Parathyroid adenoma (tissue), 2 donors: Measurements from ENCODE around the gene ANKRD66.

Source experiments
- H2AFZ ChIP-seq: fragments of 300-600 bp; sonication (generic); one replicate; pipeline ENCODE4 v1.7.0; 2017; ENCODE audit warnings: antibody characterized with exemption, mild to moderate bottlenecking
- H3K27ac ChIP-seq: fragments of 300-600 bp; sonication (generic); one replicate; pipeline ENCODE4 v1.7.0; 2017
- H3K27me3 ChIP-seq: fragments of 300-600 bp; sonication (generic); one replicate; pipeline ENCODE4 v1.7.0; 2017; ENCODE audit warnings: low read length; ENCODE audit not compliant: control insufficient read depth, insufficient read depth
- H3K36me3 ChIP-seq: fragments of 300-600 bp; sonication (generic); one replicate; pipeline ENCODE4 v1.7.0; 2017; ENCODE audit warnings: low read length; ENCODE audit not compliant: control insufficient read depth, insufficient read depth
- H3K4me1 ChIP-seq: fragments of 300-600 bp; sonication (generic); one replicate; pipeline ENCODE4 v1.7.0; 2017; ENCODE audit warnings: control low read depth
- H3K4me2 ChIP-seq: fragments of 300-600 bp; sonication (generic); one replicate; pipeline ENCODE4 v1.7.0; 2017; ENCODE audit warnings: low read length
- H3K4me3 ChIP-seq: fragments of 300-600 bp; sonication (generic); one replicate; pipeline ENCODE4 v1.7.0; 2017; ENCODE audit warnings: low read depth, low read length
- H3K79me2 ChIP-seq: fragments of 300-600 bp; sonication (generic); one replicate; pipeline ENCODE4 v1.7.0; 2017; ENCODE audit warnings: control low read depth
- H3K9ac ChIP-seq: fragments of 300-600 bp; sonication (generic); one replicate; pipeline ENCODE4 v1.7.0; 2017; ENCODE audit warnings: mild to moderate bottlenecking
- H3K9me3 ChIP-seq: fragments of 300-600 bp; sonication (generic); one replicate; pipeline ENCODE4 v1.7.0; 2017; ENCODE audit warnings: low read length; ENCODE audit not compliant: control insufficient read depth
- CTCF ChIP-seq: fragments of 300-600 bp; sonication (generic); IDR thresholded peaks from one replicate; pipeline ENCODE4 v1.7.0; 2017; ENCODE audit warnings: antibody characterized with exemption, mild to moderate bottlenecking
- donor health status: primary hyperparathyroidism.

ANKRD66 gene

DNA sequence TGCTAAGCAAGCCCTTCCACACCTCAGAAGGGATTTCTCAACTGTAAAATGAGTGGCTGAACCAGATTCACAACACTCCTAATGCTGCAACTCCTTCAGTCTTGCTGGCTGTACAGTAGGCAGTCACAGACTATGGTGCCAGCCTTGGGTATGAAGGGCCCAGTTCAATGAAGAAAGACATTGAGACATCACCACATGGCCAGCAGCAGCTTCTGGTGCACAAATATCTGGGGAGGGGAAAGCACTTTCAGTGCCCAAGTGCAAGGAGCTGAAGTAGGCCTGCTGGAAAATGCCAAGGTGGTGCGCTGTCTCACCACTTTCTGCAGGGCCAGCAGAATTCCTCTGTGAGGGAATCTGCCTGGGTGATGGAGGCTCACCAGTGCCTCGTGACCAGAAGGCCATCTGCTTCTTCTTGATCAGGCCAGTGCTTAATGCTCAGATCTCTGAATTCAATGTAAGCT, 13.4 kb upstream of the ANKRD66 start:
- peak overlapping the region; percentile 89 for H2AFZ ChIP-seq
- H3K79me2 ChIP-seq: no peaks in the 10 kb centered on the region
- no peak overlapping the region for H3K9ac ChIP-seq
- H3K4me2 ChIP-seq: no peak overlapping the region
- no peak for TF ChIP-seq CTCF
- no peaks in the 10 kb centered on the region for H3K27me3 ChIP-seq
- no peaks in the 10 kb centered on the region for H3K9me3 ChIP-seq
- peak overlapping the region; percentile 88 for H3K27ac ChIP-seq
- peaks cover 7% of the 10 kb centered on the region for H3K4me1 ChIP-seq
- H3K4me3 ChIP-seq: peak overlapping the region; percentile 18
- H3K36me3 ChIP-seq: no peaks in the 10 kb centered on the region

- H3K4me1 ChIP-seq: peaks cover 7% of the 10 kb centered on the region
- H3K27ac ChIP-seq: peak within 1 kb of the TSS; percentile 88
- peak within 1 kb of the TSS; percentile 67 for H3K4me3 ChIP-seq
- H3K79me2 ChIP-seq: no peaks in the 10 kb centered on the region
- no peaks in the 10 kb centered on the region for H3K36me3 ChIP-seq
- peak within 1 kb of the TSS; percentile 22 for H3K9ac ChIP-seq
- no peaks in the 10 kb centered on the region for H3K27me3 ChIP-seq
- H2AFZ ChIP-seq: peak within 1 kb of the TSS; percentile 89
- no peak for TF ChIP-seq CTCF
- H3K9me3 ChIP-seq: no peaks in the 10 kb centered on the region
- peak within 1 kb of the TSS; percentile 92 for H3K4me2 ChIP-seq
Observed at GRCh38 chr6:46734867-46735719, 11.6 kb upstream of the ANKRD66 start, which contains the start of gene PLA2G7. Gene PLA2G7 (minus strand): TSS chr6:46735375. CDS start chr6:46722891, 12,484 bp downstream.

DNA sequence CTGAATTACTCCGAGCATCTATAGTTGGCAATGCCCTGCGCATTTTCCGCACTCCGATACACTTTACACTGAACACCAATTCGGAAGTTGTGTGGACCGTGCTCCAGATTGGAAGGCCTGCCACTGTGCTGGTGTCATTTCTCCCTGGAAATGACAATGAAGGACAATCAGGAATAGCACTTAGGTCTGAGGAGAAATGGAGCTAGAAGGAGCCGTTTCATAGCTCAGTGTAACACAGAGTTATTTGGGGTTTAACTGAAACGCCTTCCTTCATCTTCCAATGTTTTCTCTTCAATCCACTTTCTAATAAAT, 11.1 kb upstream of the ANKRD66 start:
- H3K4me1 ChIP-seq: peaks cover 7% of the 10 kb centered on the region
- H3K9me3 ChIP-seq: no peaks in the 10 kb centered on the region
- H3K4me2 ChIP-seq: peak overlapping the region; percentile 92
- no peaks in the 10 kb centered on the region for H3K36me3 ChIP-seq
- peak overlapping the region; percentile 67 for H3K4me3 ChIP-seq
- no peak for TF ChIP-seq CTCF
- no peak overlapping the region for H3K9ac ChIP-seq
- no peaks in the 10 kb centered on the region for H3K79me2 ChIP-seq
- peak overlapping the region; percentile 89 for H2AFZ ChIP-seq
- peak overlapping the region; percentile 88 for H3K27ac ChIP-seq
- no peaks in the 10 kb centered on the region for H3K27me3 ChIP-seq

GRCh38 chr6:46736906-46737305, 9.8 kb upstream of the ANKRD66 start:
- Histone ChIP-seq H3K9ac (no peak overlapping the region), H3K4me3 (no peak overlapping the region), H3K27ac (no peak overlapping the region), H3K4me1 (peaks cover 7% of the 10 kb centered on the region), H3K27me3 (no peaks in the 10 kb centered on the region), H3K79me2 (no peaks in the 10 kb centered on the region), H2AFZ (no peak overlapping the region), H3K4me2 (no peak overlapping the region), H3K9me3 (no peaks in the 10 kb centered on the region), H3K36me3 (no peaks in the 10 kb centered on the region)
- TF ChIP-seq CTCF: no peak

- no peak overlapping the region for H3K4me2 ChIP-seq
- H3K9me3 ChIP-seq: no peaks in the 10 kb centered on the region
- no peaks in the 10 kb centered on the region for H3K4me1 ChIP-seq
- no peak for TF ChIP-seq CTCF
- no peaks in the 10 kb centered on the region for H3K79me2 ChIP-seq
- H3K9ac ChIP-seq: no peak overlapping the region
- H3K27me3 ChIP-seq: no peaks in the 10 kb centered on the region
- H3K27ac ChIP-seq: no peak overlapping the region
- no peaks in the 10 kb centered on the region for H3K36me3 ChIP-seq
- no peak overlapping the region for H3K4me3 ChIP-seq
- no peak overlapping the region for H2AFZ ChIP-seq
Observed at GRCh38 chr6:46741482-46741881, 5.3 kb upstream of the ANKRD66 start.
